GM12891 (cell line): ENCODE results near the gene MAST1.

Experiments
- PAX5 ChIP-seq: IDR thresholded peaks from 2 replicates; pipeline ENCODE4 v1.6.1; 2011; ENCODE audit warnings: low read length, moderate library complexity, mild to moderate bottlenecking; ENCODE audit not compliant: insufficient read depth, severe bottlenecking
- POLR2A ChIP-seq: IDR thresholded peaks from 2 replicates; pipeline ENCODE4 v1.6.1; 2011; ENCODE audit warnings: low read depth, low read length, control low read depth
- POLR2AphosphoS5 ChIP-seq: IDR thresholded peaks from 2 replicates; pipeline ENCODE4 v1.6.1; 2011; ENCODE audit warnings: low read depth, low read length, control low read depth
- POU2F2 ChIP-seq: IDR thresholded peaks from 2 replicates; pipeline ENCODE4 v1.6.1; 2011; ENCODE audit warnings: low read depth, mild to moderate bottlenecking, control low read depth, low read length, moderate library complexity
- SPI1 ChIP-seq: IDR thresholded peaks from 2 replicates; pipeline ENCODE4 v1.6.1; 2011; ENCODE audit warnings: low read depth, low read length, control low read depth
- TAF1 ChIP-seq: IDR thresholded peaks from 2 replicates; pipeline ENCODE4 v1.6.1; 2011; ENCODE audit warnings: low read depth, low read length, control low read depth

DNA sequence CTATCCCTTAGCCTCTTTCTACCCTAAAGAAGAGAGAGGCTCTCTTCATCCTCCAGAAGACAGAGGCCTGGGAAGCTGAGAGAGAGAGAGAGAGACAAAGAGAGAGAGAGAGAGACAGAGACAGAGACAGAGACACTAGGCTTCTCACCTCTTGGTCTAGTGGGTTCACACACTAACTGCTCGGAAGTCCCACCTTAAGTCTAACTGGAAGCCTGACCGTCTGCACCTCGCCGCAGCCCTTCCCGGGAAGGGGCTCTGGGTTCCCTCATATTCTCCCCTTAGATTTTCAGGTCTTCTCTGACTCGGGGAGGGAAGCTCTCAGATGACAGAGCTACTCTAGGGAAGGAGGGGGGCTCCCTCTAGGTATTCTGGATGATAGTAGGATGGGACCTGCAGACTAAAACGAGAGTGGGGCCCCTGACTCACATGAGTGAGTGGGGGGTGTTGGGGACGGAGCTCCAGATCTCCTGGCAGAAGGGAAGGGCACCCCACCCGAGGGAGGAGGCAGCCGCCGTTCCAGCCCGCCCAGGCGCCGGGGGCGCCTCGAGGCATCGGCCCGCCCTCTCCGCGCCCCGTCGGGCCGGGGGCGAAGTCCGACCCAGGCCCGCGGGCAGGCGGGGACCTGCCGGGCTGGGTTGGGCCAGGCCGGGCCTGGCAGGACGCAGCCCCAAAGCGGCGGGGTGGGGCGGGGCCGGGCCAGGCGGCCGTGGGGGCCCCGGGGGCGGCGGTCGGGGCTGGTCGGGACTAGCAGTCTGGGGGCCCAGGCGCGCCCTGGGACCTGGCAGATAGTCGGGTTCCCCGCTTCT, 49.0 kb upstream of the MAST1 start:
- TF ChIP-seq POLR2A (no peak; the same call in 1 of the 2 replicates), POLR2AphosphoS5 (no peak), TAF1 (0 out of 2 replicates have a peak, but pooled peaks have one; percentile 9), PAX5 (no peak), POU2F2 (no peak), SPI1 (no peak)
